MV-4-11 (cell line): Measurements from ENCODE around the gene MYO1D.
"Not testable (repeated sequence)": the region's sequence is repeated elsewhere in the genome, so short reads cannot be mapped to it uniquely, and the experiment has no call there.

Experiments
- DNase-seq: peaks from one replicate; lab custom pipeline; 2025; lab: John Stamatoyannopoulos, UW

MYO1D gene

DNA sequence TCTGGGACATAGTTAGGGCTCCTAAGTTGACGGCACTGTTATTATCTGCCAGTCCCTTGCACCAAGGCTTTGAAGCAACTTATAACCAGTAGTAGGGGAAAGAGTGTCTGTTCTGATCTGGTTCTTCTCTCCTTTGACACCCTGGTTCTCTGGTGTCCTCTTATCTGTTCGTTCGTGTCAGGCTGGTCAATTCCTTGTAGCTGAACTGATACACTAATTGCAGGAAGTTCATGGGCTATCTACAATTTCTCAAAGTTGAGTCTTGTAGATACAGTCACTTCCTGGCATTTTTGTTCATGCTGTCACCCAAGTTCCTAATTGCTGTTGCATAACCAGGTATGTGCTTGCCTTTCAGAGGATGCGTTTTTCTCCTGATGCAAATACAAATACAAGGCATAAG lies 17.3 kb upstream of the MYO1D start:
- DNase-seq = no peak

DNA sequence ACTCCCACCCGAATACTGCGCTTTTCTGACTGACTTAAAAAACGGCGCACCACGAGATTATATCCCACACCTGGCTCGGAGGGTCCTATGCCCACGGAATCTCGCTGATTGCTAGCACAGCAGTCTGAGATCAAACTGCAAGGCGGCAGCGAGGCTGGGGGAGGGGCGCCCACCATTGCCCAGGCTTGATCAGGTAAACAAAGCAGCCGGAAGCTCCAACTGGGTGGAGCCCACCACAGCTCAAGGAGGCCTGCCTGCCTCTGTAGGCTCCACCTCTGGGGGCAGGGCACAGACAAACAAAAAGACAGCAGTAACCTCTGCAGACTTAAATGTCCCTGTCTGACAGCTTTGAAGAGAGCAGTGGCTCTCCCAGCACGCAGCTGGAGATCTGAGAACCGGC lies 10.5 kb upstream of the MYO1D start:
- not testable (repeated sequence) for DNase-seq

DNA sequence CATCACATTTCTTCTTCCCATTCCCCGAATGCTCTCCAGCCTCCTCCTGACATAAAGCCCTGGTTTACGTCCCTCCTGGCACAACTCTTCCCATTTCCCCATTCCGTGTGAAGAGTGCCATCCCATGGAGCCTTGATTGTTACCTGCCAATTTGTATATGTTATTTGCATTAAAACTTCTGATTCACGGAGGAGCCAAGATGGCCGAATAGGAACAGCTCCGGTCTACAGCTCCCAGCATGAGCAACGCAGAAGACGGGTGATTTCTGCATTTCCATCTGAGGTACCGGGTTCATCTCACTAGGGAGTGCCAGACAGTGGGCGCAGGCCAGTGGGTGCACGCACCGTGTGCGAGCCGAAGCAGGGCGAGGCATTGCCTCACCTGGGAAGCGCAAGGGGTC lies 10.0 kb upstream of the MYO1D start:
- not testable (repeated sequence) for DNase-seq

DNA sequence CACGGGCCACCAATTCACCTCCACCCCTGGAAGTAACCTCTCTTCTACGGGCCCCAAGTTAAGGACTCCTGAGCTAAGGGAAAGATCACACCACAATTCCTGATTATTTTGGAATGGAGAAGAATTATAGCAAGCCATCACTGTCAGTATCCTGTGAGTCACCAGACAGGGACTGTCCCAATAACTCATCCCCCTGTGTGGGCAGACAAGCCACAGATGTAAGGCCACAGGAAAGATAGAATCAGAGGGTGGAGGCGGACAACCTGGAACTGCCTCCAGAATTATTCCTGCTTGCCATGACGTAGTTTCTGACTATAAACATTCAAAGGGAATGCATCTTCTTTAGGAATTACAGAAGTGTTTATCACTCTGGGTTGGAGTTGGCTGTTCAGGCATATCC lies 5.8 kb upstream of the MYO1D start:
- no peak for DNase-seq

DNA sequence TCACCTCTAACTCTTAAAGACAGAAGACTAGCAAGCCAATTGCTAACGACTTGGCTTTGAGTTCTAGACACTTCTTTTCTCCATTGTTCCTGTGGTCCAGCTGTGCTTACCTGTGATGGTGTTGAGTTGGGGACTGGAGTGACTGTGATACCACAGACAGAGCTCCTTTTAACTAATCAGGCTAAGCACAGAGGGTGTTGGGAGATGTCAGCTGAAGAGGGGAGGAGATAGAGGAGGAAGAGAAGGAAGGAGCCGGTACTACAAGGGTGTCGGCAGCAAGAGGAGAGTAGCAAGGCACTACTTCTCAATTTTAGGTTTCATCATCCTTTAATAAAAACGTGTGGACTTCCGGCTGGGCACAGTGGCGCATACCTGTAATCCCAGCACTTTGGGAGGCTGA lies 5.1 kb upstream of the MYO1D start:
- no peak for DNase-seq

DNA sequence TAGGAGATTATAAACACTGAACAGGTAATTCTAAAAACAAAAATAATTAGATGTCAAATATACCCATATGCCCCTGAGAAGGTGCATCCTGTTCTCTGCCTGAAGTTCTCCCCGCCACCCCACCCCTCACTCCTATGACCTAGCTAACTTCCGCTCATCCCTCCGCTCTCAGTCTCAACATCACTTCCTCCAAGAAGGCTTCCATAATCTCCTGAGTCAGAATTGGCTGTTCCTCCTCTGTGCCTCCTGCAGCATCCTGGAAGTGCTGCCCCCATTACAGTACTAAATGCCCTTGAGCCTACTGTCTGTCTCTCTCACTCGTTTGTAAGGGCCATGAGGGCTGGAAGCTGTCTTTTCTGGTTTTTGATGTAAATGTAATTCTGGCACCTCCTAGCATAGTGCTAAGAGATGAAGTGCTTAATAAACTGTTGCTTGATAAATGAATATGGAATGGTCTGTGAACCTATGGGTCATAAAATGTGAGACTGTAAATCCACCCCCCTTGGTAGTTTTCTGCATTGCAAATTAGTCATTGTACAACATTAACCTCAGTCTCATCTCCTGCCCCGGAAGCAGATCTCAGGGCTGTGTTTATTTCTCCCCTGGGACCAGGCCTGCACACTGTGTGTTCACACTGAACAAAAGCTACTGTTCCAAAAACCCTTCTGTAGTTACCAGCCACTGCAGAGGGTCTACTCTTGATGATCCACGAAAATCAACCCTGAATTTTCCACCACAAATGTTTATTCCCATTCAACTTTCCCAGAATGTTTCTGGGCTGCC lies 3.9 kb upstream of the MYO1D start:
- DNase-seq = peak; percentile 6

DNA sequence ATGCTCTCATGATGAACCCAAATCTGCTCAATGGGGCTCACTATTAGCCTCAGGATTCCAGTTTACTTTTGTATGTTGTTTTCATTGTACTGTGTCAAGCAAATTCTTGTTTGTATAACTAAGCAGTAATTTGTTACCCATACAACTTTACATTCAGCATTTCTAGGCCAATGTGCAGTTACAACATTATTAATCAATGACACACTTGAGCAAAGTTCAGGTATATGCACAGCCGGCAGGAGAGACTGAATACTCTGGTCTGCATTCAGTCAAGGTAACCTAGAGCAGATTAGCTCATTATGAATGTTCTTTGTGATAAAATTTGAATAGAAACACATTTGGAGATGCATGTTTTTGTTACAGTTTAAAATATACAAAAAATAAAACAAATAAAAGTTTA lies 2.2 kb upstream of the MYO1D start:
- no peak for DNase-seq

DNA sequence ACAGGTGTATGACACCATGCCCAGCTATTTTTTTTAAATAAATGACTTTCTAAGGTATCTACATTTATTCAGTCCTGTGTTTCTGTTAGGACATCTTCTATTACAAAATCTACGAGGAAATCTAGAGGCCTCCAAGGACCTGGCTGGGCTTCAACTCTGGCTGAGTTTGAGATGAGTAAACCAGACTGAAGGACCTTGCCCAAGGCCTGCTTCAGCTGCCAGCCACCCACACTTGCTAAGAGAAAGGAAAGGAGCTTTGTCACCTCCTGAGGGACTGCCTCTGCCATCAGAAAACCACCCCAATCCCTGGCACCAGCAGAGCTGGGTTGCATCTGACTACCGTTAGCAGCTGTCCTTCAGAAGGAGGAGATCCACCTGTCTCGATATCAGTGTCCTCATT lies 1.3 kb upstream of the MYO1D start:
- DNase-seq = no peak

DNA sequence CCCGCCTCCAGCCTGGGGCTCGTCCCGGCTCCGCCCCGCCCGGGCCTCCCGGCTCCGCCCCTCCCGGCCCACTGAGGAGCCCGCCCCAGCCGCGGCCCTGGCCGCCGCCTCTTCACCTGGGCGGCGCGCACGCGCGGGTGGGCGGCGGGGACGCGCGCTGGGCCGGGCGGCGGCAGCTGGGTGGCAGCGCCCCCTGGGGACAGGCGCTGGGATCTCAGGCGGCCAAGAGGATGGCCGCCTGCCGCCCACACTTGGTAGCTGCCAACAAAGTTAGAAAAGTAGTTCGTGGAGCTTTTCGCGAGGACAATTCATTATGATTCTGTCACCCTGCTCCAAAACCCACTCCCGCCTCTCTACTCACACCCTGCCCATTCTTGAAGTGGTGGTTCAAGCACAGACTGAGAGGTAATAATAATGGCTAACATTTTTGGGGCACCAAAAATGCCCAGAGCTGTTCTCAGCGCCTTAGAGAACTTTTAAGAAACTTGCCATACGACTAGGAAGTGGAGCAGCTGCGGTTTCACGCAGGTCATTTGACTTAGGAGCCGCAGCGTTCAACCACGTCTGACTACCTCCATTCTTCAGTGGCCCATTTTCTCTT lies 340 bp upstream of the MYO1D start:
- peak; percentile 61 for DNase-seq

DNA sequence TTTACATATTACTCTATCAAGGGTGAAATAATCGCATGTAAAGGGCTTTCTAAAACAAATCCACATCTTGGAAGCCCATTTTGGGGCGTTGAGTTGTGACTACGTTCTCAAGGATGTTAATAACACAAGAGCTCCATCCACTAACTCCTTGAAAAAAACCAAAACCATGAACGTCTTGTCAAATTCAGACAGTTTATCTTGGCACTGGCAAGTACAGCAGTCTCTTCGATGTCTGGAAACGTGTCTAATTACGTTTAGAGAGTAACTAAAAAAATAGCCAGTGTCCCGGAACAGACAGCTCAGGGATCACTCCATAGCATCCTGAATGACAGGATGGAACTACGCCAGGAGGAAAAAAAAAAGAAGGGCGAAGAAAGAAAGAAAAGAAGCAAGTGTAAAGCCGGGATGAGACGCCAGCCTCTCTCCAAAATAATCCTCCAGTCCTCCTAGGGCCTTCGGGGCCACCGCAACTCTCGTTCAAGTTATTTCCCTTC lies 954 bp downstream of the MYO1D start:
- no peak for DNase-seq

DNA sequence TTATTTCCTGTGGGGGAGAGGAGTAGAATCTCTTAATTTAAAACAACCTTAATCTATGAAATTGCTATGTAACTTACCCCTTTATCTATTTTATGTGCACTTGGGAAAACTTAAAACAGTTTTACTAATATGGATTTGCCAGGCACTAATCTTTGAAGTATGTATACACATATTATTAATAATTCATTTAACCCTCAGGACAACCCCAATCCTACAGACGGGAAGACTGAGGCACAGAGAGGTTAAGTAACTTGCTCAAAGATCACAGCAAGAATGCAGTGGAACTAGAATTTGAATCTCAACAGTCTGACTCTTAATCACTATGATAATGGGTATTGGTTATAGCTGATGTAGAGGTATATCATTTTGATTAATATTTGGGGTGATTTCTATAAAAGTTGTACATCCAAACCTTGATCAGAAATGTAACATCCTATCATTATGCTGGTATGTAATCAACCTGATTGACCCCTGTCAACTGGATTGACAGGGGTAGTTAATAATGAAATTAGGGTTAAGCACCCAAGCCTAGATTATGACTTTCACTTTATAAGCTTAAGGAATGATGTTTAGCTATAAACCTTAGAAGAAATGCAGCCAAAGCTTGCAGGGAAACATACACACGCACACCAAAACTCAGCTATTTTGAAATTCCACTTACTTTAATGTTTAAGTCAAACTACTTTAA lies 1.6 kb downstream of the MYO1D start:
- no peak for DNase-seq

DNA sequence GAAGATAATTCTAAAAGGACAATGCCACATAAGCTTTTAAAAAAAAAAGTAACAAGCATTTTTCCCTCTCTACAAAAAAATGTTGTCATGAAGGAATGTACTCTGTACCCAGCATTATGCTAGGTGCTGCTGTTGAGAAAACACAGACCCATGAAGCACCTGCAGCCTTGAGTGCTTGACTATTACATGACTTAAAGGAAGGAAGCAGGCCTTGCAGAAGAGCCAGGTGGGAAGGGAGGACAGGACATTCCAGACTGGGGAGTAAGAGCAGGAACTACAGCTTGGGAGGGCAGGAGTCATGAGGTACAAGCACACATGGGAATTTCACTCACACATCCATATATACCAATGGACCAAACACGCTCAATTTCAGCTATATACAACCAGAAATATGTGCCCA lies 3.8 kb downstream of the MYO1D start:
- DNase-seq = no peak

DNA sequence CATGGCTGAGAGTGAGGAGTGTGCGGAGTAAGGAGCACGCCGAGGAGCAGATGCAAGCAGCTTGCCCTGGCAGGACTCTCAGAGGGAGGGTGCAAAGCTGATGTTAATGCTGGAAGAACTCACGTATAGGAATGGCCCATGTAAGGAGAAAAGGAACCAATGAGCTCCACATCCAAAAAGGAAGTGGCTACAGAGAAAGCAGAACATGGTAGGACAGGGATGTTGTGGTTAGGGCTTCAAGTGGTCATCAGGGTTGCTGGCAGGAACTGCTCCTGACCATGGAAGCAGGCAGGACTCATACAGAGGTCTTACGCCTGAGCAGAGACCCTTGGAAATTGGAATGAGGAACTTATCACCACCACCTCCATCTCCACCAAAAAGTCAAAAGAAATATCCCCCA lies 5.2 kb downstream of the MYO1D start:
- DNase-seq = peak; percentile 90

DNA sequence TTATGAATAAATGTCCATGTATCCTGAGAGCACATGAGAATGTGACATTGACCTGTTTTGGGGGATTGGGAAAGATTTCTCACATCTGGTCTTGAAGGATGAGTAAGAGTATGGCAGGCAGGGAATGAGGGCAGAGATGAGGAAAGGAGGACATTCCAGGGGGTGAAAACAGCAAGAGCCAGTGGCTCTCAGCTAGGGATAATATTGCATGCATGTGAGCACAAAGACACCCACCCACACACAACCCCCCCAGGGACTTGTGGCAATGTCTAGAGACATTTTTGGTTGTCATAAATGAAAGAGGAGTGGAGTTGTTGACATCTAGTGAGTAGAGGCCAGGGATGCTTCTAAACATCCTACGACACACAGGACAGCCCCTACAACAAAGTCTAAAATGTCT lies 6.0 kb downstream of the MYO1D start:
- no peak for DNase-seq

DNA sequence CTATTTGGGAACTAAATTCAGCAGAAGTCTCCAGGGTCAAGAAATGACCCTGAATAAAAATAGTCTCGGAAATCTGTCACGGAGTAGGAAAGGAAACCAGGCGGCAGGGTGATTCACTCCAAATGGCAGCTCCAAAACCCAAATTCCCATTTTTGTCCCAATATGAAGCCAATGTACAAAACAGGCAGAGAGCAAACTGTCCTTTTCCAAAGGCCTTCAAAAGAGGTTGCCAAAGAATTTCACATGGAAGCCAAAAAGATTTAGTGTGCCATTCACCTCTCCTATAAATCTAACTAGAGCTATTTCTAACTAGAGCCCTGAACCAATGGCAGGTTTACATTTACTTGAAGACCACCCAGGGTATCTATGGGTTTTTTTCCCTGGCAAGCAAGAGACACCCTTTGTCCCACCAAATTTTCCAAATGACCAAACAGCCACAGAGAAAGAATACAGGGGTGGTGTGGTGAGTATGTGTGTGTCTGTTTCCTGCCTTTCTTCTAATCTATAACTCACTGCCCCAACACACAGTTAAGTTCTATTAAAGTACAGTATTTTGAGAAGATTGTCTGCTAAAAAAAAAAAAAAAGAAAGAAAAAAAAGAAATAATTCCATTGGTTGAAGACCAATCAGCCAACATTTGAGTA lies 6.8 kb downstream of the MYO1D start:
- DNase-seq = no peak

DNA sequence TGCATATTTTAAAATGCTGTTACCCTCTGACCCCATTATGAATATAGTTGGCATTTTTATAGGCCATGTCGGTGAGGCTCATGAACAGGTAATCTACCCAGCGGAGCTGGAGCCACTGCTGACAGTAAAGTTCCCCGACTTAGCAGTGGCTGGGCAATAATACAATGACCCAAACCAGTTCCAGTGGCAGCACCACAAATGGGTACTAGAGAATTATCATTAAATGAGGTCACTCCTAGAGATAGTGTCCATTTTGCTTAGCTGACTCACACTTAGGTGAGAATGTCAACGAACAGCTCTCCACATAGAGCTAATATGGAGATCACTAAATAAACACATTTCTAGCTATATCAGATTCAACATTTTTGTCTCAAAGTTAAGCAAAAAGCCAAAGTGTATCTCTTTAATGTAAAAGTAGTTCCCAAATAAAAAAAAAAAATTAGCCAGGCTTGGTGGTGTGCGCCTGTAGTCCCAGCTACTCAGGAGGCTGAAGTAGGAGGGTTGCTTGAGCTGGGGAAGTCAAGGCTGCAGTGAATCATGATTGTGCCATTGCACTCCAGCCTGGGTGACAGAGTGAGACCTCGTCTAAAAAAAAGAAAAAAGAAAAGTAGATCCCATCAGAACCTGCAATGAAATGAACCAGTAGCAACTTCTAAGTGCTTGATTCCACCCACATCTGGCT lies 7.4 kb downstream of the MYO1D start:
- DNase-seq = no peak

DNA sequence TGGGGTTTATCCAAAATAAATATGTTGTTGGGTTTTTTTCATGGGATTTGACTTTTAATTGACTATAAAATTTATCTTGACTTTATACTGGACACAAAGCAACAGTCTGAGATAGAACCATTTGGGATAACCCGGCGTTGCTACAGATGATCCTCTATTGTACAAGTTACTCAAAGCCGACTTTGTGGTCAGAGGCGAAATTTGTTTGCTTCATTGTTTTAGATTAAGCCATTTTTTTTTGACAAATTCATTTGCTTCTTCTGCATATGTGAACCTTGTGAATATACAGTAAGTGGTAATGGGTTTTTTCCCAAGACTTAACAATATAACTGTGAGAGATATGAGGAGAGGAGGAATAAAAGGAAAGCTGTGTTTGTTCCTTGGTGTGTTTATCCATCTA lies 11.8 kb downstream of the MYO1D start:
- DNase-seq = no peak

DNA sequence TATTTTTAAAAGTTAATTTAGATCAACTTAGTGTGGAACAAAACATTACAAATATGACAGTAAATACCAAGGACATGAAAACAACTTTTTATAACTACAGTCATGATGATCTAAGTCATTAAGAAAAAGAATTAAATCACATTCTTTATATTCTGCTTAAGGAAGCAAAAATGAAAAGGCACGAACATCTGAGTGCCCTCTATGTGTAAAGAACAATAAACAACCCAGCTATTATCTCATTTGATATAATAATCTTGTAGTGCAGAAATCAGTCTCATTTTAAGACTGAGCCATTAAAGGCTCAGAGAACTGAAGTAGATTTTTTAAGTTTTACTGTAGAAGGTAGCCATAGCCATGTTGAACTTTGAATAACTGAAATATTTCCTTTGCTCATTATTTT lies 13.4 kb downstream of the MYO1D start:
- no peak for DNase-seq

DNA sequence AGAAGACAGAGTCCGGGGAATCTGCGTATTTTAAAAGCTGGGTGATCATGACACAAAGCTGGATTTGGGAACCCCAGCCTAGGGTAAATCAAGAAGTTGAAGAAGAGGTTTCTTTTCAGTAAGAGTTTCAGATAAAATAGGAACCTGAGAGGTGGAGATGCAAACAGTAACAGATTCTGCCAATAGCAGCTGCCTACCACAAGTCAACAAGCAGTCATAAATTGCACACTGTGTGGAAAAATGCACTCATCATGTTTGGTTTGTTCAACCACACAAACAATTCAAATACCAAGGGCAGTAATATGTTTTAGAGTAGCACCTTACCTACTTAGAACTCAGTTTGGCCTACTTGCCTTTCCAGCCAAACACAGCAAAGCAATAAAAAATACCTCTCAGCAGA lies 14.0 kb downstream of the MYO1D start:
- DNase-seq = no peak

DNA sequence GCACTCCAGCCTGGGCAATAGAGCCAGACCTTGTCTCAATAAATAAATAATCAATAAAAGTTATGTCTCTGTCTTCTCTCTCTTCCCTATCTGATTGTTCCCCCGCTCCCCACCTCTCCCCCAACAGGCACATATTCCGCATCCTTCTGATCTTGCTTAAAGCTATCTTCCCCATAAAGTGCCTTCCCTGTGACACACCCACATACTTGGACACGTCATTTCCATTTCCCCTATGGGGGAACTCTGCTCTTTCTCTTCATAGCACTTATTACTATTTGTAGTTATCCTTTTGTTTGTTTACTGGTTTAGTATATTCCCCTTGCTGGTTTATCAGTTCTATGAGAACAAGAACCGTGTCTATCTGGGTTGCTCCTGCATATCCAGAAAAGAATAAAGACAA lies 14.9 kb downstream of the MYO1D start:
- DNase-seq = no peak

DNA sequence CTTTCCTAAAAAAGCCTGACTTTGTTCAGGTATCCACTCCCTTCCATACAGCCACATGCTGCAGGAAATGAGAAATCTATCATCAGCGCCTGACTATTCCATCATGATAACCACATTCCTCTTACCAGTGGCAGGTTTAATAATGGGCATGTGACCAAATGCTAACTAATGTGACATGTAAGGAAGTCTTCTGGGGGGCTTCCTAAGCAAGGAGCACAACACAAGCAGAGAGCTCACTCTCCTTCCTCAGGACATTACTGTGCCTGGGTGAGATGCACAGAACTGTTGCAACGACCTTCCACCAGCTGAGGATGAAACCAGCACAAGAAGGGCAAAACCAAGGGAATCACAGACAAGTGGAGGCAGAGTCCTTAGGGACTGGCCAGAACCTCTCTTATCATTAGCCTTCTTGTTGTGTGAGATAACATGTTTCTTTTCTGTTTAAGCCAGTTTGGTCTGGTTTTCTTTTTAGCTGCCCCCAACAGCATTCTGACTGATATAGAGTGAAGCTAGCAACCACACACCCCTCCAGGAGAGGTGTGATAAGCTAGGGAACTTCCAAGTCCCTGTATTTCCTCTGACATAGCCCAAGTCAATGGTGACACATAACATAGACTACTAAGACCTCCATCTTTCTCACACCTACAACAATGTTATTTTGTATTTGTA lies 16.9 kb downstream of the MYO1D start:
- no peak for DNase-seq

DNA sequence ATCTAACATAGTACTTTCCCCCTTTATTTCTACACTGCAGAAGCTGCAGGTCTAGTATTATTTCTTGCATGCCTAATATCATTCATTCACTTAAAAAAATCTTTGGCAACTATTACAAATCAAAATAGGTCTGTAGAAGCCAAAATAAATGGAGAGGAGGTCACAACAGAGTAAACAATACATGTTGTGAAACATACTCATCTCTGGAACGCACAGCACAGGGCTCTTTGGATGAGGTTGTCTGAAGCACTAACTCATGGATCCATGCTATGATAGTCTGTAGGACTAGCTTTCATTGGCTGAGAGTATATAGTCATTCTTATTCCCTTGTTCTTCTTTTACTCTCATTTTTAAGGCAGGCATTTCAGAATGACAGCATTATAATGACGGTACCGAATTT lies 21.3 kb downstream of the MYO1D start:
- DNase-seq = no peak
